Stimulated activated naive CD4-positive, alpha-beta T cell (primary cell): Measurements from ENCODE around the gene ELMO1.

Source experiments
- DNase-seq, 6 experiments: peaks; one replicate each; lab custom pipeline; 2025; lab: John Stamatoyannopoulos, UW

The ELMO1 gene

GRCh38 chr7:37096341-37096740 is 352.3 kb downstream of the ELMO1 start:
- no peak for DNase-seq

GRCh38 chr7:37095122-37095521 is 353.5 kb downstream of the ELMO1 start:
- no peak for DNase-seq

- DNase-seq: no peak
These were observed 355.4 kb downstream of the ELMO1 start for GRCh38 chr7:37093257-37093656.

- DNase-seq: no peak
These were observed 356.1 kb downstream of the ELMO1 start for GRCh38 chr7:37092548-37092947.

- DNase-seq: no peak
These were observed 358.7 kb downstream of the ELMO1 start for GRCh38 chr7:37089972-37090371.

GRCh38 chr7:37085600-37085999 is 363.1 kb downstream of the ELMO1 start:
- DNase-seq: no peak

- no peak for DNase-seq
These were observed 364.4 kb downstream of the ELMO1 start for GRCh38 chr7:37084303-37084702.

GRCh38 chr7:37083311-37084096 is 365.2 kb downstream of the ELMO1 start:
- DNase-seq: no peak

- peak in 3 of 6 experiments; percentile 2 to 19 (median 5) for DNase-seq
These were observed 367.2 kb downstream of the ELMO1 start for GRCh38 chr7:37081436-37081835.

- DNase-seq: no peak
These were observed 369.2 kb downstream of the ELMO1 start for GRCh38 chr7:37079420-37079819.

- no peak for DNase-seq
These were observed 372.0 kb downstream of the ELMO1 start for GRCh38 chr7:37076668-37077067.

GRCh38 chr7:37074370-37074769 is 374.3 kb downstream of the ELMO1 start:
- no peak for DNase-seq

- no peak for DNase-seq
These were observed 377.5 kb downstream of the ELMO1 start for GRCh38 chr7:37071124-37071523.

GRCh38 chr7:37070471-37070870 is 378.2 kb downstream of the ELMO1 start:
- DNase-seq: no peak

- no peak for DNase-seq
These were observed 378.6 kb downstream of the ELMO1 start for GRCh38 chr7:37070031-37070430.

GRCh38 chr7:37069336-37069735 is 379.3 kb downstream of the ELMO1 start:
- DNase-seq: no peak

GRCh38 chr7:37068902-37069301 is 379.8 kb downstream of the ELMO1 start:
- no peak for DNase-seq

GRCh38 chr7:37068038-37068437 is 380.6 kb downstream of the ELMO1 start:
- DNase-seq: no peak

GRCh38 chr7:37065779-37066271 is 382.8 kb downstream of the ELMO1 start:
- DNase-seq: no peak

- no peak for DNase-seq
These were observed 386.2 kb downstream of the ELMO1 start for GRCh38 chr7:37062560-37062859.

GRCh38 chr7:37061849-37062559 is 386.7 kb downstream of the ELMO1 start:
- DNase-seq: no peak

GRCh38 chr7:37056234-37056912 is 392.3 kb downstream of the ELMO1 start:
- DNase-seq: no peak
